Left ventricle myocardium inferior (tissue), 1 donor: Measurements from ENCODE around the gene POLR3B. TPM values are rescaled to one million over a fixed set of nuclear protein-coding genes. Genes with fewer than 3 reads are reported as not detected.

Experiments used
- DNase-seq: peaks from one replicate; pipeline ENCODE4 v3.0.0-alpha.2; 2020
- H3K27ac ChIP-seq: fragments of 200-600 bp; replicated peaks from 2 replicates; pipeline ENCODE4 v1.8.0; 2021
- H3K27me3 ChIP-seq: fragments of 200-600 bp; 2 replicates; pipeline ENCODE4 v1.8.0; 2021; ENCODE audit warnings: low read depth
- H3K36me3 ChIP-seq: fragments of 200-600 bp; 2 replicates; pipeline ENCODE4 v1.8.0; 2021
- H3K4me1 ChIP-seq: fragments of 200-600 bp; 2 replicates; pipeline ENCODE4 v1.8.0; 2021
- H3K4me3 ChIP-seq: fragments of 200-600 bp; 2 replicates; pipeline ENCODE4 v1.8.0; 2021; ENCODE audit warnings: mild to moderate bottlenecking, moderate library complexity
- H3K9me3 ChIP-seq: fragments of 200-600 bp; replicated peaks from 2 replicates; pipeline ENCODE4 v1.8.0; 2021
- intact Hi-C: fragments of 100-400 bp; cut with micrococcal nuclease; formaldehyde crosslinking; loops from one replicate; pipeline ENCODE4 v1.11.0; 2022
- total RNA-seq: library from RNA; stranded (reverse); fragmentation: NEBNext Ultra II Directional; extraction: Animal tissue kit (Norgen Biotek cat#: 25700); gene quantifications from one replicate; pipeline ENCODE4 v1.2.1, GENCODE V29; 2021
- TF ChIP-seq, protein P1 (sequence below): fragments of 200-600 bp; IDR thresholded peaks from 2 replicates; pipeline ENCODE4 v1.8.0; 2021; ENCODE audit warnings: antibody characterized with exemption, mild to moderate bottlenecking, borderline replicate concordance
- donor health status: DM: no; HTN: yes; CAD: no; lungs with severe emphysema.

The POLR3B gene
- total RNA-seq, 1 donor from 2014 or later = 8.5 TPM

DNA sequence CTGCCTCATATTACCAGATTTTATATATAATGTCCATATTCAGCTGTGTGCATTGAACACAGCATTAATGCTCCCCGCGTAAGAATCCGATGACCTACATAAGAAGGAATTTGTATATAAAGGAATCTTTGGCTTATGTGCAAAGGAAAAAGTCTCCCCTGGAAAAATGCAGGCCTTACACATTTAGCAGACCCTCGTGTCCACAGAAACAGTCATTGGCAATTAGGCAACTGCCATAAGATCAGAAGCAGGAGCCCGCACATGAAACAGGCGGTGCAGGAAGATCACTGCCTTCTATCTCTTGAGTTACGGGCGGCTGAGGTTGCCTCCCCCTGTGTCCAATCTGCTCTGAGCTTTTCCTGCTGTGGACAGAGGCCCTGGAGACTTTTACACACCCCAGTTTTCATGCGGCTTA lies 162.1 kb downstream of the POLR3B start:
- no peaks in the 10 kb centered on the region for H3K9me3 ChIP-seq
- no peak overlapping the region for H3K27ac ChIP-seq
- intact Hi-C loops = no loop called here
- no peak overlapping the region for H3K4me3 ChIP-seq
- no peak for DNase-seq
- no peaks in the 10 kb centered on the region for H3K36me3 ChIP-seq
- TF ChIP-seq, protein P1, sequence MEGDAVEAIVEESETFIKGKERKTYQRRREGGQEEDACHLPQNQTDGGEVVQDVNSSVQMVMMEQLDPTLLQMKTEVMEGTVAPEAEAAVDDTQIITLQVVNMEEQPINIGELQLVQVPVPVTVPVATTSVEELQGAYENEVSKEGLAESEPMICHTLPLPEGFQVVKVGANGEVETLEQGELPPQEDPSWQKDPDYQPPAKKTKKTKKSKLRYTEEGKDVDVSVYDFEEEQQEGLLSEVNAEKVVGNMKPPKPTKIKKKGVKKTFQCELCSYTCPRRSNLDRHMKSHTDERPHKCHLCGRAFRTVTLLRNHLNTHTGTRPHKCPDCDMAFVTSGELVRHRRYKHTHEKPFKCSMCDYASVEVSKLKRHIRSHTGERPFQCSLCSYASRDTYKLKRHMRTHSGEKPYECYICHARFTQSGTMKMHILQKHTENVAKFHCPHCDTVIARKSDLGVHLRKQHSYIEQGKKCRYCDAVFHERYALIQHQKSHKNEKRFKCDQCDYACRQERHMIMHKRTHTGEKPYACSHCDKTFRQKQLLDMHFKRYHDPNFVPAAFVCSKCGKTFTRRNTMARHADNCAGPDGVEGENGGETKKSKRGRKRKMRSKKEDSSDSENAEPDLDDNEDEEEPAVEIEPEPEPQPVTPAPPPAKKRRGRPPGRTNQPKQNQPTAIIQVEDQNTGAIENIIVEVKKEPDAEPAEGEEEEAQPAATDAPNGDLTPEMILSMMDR = no peak
- H3K4me1 ChIP-seq = no peaks in the 10 kb centered on the region
- H3K27me3 ChIP-seq = peaks cover 15% of the 10 kb centered on the region

DNA sequence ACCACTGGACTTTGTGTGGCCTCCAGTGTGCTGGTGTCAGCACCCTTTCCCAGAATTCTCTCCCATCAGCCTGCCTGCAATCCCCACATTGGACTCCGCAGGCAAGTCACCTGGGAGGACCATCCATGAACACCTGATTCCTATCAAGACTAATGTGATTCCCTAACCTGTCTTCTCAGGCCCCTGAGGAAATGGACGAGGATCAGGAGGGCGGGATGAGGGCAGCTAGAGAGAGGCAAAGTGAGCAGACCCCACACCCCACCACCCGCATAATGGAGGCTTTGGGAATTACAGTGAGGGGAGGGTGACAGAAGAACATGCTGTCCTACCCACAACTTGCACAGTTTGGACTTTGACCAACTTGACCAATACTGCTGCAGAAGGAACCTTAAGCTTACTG lies 164.4 kb downstream of the POLR3B start:
- no peak for DNase-seq
- H3K27ac ChIP-seq = no peak overlapping the region
- no peaks in the 10 kb centered on the region for H3K36me3 ChIP-seq
- intact Hi-C loops = no loop called here
- no peak overlapping the region for H3K4me3 ChIP-seq
- H3K27me3 ChIP-seq = peaks cover 15% of the 10 kb centered on the region
- TF ChIP-seq, protein P1 = no peak
- H3K9me3 ChIP-seq = no peaks in the 10 kb centered on the region
- no peaks in the 10 kb centered on the region for H3K4me1 ChIP-seq

DNA sequence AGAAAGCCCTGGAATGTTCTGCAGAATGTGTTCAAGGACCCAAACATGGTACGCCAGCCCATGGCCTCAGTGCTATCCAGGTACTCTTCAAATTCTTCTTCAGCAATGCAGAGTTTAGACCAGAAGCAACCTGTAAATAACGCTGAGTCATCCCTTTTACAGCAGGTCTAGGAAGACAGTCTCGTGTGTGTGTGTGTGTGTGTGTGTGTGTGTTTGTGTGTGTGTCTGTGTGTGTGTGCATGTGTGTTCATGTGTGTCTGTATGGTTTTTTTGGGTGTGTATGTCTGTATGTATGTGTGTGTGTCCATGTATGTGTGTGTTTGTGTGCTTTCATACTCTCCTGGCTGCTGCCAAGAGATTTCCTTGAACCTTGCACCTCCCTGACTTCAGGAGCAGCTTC lies 165.2 kb downstream of the POLR3B start:
- Histone ChIP-seq H3K4me3 (no peak overlapping the region), H3K9me3 (no peaks in the 10 kb centered on the region), H3K36me3 (no peaks in the 10 kb centered on the region), H3K27me3 (peaks cover 15% of the 10 kb centered on the region), H3K27ac (no peak overlapping the region), H3K4me1 (no peaks in the 10 kb centered on the region)
- TF ChIP-seq, protein P1 = no peak
- intact Hi-C loops = no loop called here
- DNase-seq = no peak

DNA sequence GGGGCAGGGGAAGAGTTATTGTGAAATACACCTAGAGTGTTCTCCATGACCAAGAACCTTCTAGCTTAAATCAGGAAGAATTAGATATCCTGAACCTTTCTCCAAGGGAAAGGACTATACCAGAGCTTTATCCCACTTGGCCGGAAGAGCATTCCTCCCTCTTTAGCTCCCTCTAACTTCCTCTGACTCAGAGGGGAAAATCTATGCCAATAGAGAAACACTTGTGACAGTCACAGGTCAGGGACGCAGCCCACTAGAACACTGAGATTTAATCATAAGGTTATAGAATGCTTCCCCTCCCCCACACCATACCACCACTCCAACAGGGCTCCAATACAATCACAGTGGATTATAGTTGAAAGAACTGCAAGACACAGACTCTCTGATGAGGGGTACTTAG lies 169.8 kb downstream of the POLR3B start:
- intact Hi-C loops = no loop called here
- no peaks in the 10 kb centered on the region for H3K36me3 ChIP-seq
- H3K27ac ChIP-seq = no peak overlapping the region
- DNase-seq = no peak
- no peaks in the 10 kb centered on the region for H3K27me3 ChIP-seq
- peaks cover 25% of the 10 kb centered on the region for H3K9me3 ChIP-seq
- no peak overlapping the region for H3K4me3 ChIP-seq
- no peaks in the 10 kb centered on the region for H3K4me1 ChIP-seq
- TF ChIP-seq, protein P1 = no peak

DNA sequence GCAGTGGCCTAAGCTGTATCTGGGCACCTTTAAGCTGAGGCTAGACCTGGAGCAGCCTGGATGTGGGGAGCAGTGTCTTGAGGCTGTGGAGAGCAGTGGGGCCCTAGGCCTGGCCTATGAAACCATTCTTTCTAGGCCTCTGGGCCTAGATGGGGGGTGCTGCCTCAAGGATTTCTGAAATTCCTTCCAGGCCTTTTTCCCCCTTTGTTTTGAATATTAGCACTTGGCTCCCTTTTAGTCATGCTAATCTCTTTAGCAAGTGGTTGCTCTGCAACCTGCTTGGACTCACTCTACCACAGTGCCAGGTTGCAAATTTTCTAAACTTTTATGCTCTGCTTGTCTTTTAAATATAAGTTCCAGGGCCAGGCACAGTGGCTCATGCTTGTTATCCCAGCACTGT lies 183.7 kb downstream of the POLR3B start:
- DNase-seq = no peak
- Histone ChIP-seq H3K27ac (no peak overlapping the region), H3K4me3 (no peak overlapping the region), H3K9me3 (peaks cover 27% of the 10 kb centered on the region), H3K27me3 (peaks cover 5% of the 10 kb centered on the region), H3K4me1 (no peaks in the 10 kb centered on the region), H3K36me3 (no peaks in the 10 kb centered on the region)
- intact Hi-C loops = no loop called here
- TF ChIP-seq, protein P1 = no peak

DNA sequence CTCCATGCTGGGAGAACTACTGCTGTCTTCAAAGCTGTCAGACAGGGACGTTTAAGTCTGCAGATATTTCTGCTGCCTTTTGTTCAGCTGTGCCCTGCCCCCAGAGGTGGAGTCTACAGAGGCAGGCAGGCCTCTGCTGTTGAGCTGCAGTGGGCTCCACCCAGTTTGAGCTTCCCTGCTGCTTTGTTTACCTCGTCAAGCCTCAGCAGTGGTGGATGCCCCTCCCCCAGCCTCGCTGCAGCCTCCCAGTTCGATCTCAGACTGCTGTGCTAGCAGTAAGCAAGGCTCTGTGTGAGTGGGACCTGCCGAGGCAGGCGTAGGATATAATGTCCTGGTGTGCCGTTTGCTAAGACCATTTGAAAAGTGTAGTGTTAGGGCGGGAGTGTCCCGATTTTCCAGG lies 193.9 kb downstream of the POLR3B start:
- intact Hi-C loops = no loop called here
- TF ChIP-seq, protein P1 = no peak
- H3K27ac ChIP-seq = no peak overlapping the region

More for the DNA sequence above, 193.9 kb downstream of the POLR3B start:
- H3K9me3 ChIP-seq = peaks cover 18% of the 10 kb centered on the region
- H3K4me1 ChIP-seq = no peaks in the 10 kb centered on the region
- no peaks in the 10 kb centered on the region for H3K36me3 ChIP-seq
- peaks cover 18% of the 10 kb centered on the region for H3K27me3 ChIP-seq
- H3K4me3 ChIP-seq = no peak overlapping the region
- no peak for DNase-seq
